HG02938 (cell line): ENCODE data around the gene DCK.

Source experiments
- ATAC-seq: cut with Tn5 transposase; IDR thresholded peaks from one replicate; pipeline ENCODE4 v1.9.1; 2021; ENCODE audit warnings: mild to moderate bottlenecking, moderate library complexity; ENCODE audit not compliant: unreplicated experiment

DCK gene

DNA sequence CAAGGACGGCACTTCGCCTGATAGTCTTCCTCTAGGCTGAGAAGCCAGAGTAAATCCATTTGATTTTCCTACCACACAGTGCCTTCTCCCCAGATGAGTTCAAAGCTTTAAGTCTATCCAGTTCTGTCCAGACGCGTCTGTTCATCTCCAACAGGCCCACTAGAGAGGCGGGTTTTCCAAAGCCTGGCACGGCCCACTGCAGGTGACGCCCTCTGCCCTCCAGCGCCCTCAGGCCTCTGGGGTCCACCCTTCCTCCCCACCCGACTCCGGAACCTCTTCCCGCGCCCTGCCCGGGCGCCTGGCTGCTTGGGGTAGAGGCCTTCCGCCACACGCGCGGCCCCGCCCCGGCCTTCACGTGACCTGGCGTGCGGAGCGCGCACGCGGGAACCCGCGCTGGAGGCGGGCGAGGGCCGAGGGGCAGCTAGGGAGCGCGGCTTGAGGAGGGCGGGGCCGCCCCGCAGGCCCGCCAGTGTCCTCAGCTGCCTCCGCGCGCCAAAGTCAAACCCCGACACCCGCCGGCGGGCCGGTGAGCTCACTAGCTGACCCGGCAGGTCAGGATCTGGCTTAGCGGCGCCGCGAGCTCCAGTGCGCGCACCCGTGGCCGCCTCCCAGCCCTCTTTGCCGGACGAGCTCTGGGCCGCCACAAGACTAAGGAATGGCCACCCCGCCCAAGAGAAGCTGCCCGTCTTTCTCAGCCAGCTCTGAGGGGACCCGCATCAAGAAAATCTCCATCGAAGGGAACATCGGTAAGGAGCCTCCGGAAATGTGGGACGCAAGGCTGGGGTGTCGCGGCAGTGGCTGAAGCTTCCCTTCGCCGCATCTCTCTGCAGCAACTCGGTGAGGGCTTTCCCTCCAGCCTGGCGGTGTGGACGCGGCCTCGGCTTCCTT lies at the start of gene DCK:
TSS of gene DCK (plus strand) at position 469 of the 888 bp plus-strand sequence. CDS start at position 656, 187 bp downstream.
- ATAC-seq, result peak; percentile 66

DNA sequence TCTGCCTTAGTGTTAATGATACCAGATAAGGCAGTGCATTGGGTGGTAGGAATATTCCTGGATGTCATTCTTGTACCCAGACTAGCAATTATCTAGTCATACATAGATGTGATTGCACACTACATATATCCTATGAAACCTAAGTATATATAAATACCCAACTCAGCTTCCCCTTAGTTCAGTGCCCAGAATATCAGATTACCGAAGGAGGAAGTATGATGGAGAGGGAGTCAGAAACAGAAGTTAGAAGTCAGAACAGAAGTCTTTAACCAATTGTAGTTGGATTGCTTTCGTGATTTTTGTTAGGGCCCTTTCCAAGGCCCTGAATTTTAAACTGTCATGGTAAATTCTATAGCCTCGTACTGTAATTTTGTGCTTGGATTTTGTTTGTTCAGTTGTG lies 48.4 kb upstream of the DCK start:
- peak; percentile 39 for ATAC-seq

DNA sequence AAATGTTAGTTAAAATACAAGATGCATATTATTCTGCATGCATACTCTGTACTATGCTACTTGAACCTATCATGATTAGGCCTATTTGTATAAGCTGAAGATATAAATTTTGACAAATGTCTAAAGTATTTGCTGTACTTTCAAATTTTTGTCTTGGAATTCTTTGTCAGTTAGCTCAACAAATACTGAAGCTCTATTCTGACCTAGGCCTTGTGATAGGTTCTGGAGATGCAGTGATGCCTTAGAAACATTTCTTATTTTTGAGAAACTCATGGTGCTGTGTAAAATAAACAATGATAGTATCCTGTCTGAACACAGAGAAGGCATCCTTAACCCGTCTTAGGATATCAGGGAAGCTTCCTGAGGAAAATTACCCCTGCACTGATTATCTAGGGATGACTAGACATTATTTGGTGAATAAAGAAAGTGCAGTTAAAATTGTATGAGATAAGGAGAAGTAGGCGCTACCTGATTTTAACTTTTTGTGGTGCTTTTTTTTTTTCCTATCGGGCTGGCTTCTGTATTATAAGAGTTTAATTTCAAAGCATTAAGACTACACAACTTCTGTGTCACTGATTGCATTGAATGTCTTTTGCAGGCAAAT lies 47.9 kb upstream of the DCK start:
- no peak for ATAC-seq

DNA sequence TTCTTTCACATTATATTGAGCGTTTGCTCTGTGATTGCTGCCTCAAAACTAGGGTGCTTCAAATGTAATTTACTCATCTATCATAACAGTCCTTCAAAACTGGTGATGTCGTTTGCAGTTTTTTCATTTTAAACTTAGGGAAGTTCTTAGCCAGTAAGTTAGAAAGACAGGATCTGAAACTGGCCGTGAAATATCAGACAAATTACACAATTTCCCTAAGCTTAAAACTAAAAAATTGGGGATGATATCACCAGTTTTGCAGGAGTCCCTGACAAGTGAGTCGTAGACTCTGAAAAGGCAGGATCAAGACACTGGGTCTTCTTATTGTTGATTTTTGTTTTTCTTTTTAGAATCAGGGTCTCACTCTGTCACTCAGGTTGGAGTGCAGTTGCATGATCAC lies 46.5 kb upstream of the DCK start:
- no peak for ATAC-seq

DNA sequence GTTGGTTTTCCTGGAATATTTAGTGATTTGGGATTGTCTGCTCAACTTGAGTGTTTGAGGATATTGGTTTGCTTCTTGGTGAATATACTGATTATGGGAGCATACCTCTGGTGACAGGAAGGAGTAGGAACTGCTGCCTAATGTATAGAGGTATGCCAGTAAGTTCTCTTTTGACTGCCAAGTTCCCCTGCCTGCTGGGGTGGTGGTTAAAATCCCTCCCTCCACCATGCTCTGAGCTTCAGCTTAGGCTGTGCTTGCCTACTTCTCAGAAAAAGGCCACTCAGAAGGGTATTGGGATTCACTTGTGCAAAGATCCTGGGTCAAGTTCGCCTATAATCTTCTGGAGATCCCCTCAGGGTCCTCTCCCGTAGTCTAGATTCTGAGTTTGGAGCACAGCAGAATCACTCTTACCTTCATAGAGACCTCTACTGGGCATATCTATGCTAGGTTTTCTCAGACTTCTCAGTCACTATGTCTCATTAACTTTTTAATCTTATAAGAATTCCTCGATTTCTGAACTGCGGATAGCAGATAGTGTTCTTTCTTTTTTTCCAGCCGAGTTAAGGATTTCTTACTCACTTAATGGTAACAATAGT lies 44.7 kb upstream of the DCK start:
- ATAC-seq, result peak; percentile 49

DNA sequence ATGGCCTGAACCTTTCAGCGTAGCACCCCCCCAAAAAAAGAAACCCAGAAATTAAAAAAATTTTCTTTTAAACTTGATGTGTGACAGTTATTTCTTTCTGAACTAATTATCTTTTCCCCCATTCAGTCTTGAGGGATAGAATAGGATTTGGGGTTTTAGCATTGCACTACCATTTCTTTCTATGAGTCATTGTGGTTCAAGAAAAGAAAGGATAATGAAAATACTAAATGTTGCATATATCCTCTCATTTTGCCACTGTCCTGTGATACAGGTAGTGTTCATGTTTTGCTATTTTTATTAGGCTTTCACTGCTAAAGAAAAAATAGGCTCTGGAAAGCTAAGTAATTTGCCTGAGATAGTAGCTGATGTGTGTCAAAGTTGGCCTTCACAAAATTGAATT lies 39.4 kb upstream of the DCK start:
- ATAC-seq, result no peak

DNA sequence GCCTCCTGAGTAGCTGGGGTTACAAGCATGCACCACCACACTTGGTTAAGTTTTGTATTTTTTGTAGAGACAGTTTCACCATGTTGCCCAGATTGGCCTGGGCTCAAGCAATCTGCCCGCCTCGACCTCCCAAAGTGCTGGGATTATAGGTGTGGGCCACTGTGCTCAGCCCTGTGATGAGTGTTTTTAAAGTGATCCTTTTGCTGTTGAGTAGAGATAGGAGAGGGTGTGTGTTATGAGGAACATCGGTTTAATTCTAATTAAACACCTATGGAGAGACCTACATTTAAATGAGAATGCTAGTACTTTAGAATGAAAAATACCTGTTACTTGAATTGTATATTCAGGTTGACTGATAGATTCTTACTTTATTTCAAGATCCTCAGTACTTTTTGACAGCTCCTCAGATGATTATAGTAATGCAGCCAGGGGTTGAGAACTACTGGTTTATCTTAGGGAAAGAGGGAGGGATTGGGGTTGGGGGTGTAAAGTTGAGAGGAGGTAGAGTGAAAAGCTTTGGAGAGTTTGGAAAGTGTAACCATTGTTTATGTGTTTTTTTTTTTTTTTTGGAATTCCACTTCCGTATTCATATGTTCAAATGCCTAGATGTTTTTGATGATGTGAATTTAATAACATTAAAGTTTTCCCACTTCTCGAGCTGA lies 36.8 kb upstream of the DCK start:
- no peak for ATAC-seq

DNA sequence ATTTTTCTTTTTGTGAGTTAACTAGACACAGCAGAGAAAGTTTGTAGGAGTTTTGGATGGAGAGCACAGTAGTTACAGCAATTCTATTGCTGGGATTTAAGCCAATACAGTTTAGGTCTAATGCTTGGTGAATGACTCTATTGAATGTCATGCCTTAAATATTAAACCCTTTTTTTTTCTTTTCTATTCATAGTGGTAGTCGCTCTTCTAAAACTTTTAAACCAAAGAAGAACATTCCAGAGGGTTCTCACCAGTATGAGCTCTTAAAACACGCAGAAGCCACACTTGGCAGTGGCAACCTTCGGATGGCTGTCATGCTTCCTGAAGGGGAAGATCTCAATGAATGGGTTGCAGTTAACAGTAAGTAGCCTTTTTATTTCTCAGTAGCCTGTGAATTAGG lies 34.8 kb upstream of the DCK start:
- no peak for ATAC-seq

DNA sequence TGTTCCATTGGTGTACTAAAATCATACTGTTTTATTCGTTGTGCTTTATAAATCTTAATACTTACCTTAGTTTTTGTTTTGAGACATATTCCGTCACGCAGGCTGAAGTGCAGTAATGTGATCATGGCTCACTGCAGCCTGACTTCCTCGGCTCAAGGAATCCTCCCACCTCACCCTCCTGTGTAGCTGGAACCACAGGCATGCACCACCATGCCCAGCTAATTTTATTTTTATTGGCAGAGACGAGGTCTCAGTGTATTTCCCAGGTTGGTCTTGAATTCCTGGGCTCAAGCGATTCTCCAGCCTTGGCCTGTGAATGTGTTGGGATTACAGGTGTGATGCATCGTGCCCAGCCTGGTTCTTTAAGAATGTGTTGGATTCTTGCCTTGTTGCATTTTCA lies 24.4 kb upstream of the DCK start:
- no peak for ATAC-seq

DNA sequence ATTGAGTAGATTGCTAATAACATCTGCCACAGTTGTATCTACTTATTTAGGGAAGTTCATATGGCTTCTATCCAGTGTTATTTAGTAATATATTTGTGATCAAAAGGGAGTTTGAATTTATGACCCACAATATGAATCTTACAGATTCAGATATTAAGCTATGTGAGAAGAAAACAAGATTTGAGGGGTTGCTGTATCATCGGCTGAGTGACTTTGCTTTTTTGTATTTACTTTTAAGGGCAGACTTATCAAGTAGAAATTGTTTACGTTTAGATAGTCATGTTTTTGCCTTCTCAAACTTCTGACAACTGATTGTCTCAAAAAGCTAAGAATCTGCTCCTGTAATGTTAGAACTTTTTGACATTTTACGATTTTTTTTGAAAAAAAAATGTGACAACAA lies 17.2 kb upstream of the DCK start:
- ATAC-seq, result no peak

DNA sequence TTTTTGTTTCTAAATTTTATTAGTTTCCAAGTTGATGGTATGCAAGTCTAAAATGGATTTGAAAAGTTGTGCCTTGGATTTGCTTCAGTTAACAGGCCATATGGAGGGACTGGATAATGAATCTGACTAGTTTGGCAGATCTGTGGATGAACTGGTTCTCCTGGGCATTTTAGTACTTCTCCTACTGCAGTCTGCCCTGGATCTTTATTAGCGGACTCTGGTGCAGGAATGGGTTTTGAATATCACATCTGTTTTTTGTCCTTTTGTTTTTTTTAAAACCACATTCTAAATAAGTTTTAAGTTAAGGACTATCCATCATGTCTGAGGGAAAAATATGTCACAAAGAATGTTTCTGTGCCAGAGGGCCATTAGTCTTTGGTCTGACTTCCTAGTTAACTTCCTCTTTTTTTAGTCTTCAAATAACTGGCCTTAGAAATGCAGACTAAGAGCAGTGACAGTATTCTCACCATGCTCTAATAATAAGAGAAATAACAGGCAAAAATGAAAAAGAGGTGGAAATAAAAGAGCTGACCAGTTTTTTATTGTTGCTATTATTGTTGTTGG lies 13.9 kb upstream of the DCK start:
- no peak for ATAC-seq

DNA sequence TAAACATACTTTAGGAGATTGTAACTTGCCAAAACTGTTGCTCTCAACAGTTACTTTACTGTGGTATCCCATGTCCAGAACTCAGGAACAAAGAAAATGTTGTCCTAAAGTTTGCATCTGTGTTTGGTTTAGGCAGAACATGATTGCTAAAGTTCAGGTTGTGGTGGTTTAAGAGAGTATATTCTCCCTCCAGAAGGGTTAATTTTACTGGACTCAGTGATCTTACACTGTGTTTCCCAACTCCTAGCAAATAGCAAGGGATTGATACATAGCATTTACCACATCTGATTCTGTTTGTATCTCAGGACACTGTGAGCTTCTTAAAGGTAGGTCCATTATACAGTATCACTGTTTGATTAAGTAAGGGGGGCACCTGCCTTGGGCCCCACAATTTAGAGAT lies 13.3 kb upstream of the DCK start:
- no peak for ATAC-seq

DNA sequence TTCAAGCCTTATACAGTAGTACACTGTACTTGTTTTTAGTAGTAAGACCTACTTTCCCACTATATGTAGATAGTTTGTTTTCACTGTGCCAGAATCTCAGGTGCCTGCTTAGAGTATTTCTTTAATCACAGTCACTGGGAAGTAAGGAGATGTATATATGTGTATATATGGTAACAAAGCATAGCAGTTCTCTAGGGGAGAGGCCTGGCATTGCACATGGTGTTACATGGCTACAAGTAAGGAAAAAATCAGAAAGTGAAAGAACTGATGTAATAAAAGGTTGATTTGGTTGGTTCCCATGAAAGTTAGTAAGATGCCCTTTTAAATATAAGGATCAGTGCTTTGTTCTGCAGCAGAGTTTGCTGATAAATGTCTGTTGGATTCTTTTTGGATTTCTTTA lies 9.3 kb upstream of the DCK start:
- no peak for ATAC-seq

DNA sequence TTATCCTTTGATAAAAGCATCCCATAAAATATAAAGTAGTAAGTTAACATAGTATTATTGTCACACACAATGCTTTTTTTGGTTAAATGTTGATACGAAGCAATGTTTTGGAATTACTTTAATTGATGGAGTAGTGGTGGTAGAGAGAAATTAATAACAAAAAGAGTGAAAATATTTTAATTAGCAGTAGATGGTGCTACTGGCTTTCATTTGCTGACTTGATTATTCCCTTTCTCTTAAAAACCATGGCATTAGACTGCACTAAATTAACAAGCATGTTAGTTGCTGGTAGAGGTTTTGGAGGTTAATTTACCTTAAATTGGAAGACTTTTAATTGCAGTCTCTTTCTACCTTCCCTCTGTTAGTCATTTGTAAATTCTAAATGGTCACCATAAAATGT lies 8.9 kb upstream of the DCK start:
- ATAC-seq, result no peak

DNA sequence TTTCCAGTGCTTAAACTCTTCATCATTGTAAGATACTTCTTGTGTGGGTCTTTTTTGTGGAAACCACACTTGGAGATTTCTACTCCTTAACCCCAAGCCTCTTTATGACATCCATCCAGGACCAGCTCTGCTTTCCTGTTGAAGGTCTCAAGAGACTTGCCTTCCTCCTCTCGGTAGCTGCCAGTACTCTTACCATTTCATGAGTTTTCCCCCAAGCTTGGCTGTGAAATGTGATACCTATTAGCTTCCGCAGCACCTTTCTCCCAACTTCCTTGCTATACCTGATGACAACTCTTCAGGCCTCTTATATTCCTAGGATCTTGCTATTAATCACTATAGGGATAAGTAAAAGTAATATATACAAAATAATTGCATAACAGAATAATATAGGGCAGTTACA lies 1.9 kb upstream of the DCK start:
- no peak for ATAC-seq

DNA sequence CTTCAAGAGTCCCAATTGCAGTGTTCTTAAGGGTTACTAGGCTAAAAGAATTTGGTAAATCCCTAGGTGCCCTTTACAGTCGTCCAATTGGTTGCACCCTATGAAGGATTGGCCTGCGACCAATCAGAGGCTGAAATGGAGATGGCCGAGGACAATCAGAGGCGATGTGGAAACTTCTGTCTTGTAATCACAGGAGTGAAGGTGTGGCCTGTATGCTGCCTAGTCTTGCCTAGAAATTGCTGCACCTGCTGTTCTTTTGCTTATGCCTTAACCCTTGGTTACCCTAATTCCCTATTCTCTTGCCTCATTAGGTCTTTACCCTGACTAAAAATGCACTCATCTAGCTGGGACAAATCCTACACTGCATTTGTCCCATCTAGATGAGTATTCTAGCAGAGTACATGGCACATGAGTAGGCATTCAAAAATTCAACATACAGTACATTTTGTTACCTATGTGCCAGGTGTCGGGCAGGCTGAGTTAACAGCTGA lies 1.0 kb upstream of the DCK start:
- ATAC-seq, result no peak

DNA sequence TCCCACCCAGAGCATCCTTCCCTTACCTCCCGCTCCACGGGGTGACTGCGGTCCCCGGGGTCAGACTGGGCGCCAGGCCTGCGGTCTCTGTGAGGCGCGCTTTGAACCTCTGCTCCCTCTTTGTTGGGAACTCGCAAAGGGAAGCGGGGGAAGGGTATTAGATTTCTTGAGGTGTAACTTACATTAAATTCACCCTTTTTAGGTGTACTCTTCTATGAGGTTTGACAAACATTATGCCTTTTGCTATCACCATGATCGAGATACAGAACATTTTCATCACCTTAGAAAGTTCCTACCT lies 569 bp downstream of the DCK start:
- no peak for ATAC-seq

DNA sequence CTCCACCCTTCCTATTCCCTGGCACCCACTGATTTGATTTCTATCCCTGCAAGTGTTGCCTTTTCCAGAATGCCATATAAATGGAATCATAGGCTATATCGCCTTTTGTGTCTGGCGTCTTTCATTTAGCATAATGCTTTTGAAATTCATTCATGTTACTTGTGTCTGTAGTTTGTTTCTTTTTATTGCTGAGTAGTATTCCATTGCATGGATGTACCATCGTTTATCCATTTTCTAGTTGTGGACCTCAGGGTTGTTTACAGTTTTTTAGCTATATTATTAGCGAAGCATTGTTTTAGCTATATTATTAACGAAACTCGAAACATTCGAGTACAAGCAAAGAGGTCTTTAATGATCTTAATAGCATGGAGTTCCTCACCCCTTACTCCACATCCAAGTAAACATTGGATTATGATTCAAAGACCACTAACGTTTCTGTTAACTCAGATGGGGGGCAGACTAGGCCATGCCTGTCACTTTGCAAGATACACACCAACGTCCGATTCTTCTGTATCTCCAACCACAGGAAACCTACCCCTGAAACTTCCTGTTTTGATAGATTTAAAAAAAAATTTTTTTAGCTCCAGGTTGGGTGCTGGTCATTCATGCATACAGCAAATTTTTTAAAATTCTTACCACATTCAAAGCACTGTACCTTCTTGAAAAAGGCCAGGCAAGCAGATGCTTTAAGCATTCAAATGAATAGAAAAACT lies 1.1 kb downstream of the DCK start:
- peak; percentile 35 for ATAC-seq

DNA sequence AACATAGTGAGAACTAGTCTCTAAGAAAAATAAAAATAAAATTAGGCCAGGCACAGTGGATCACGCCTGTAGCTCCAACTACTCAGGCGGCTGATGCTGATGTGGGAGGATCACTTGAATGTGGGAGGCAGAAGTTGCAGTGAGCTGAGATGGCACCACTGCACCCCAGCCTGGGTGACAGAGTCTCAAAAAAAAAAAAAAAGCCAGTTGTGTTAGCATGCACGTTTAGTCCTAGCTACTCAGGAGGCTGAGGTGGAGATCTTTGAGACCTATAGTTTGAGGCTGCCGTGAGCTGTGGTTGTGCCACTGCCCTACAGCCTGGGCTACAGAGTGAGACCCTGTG lies 2.5 kb downstream of the DCK start:
- ATAC-seq, result no peak

DNA sequence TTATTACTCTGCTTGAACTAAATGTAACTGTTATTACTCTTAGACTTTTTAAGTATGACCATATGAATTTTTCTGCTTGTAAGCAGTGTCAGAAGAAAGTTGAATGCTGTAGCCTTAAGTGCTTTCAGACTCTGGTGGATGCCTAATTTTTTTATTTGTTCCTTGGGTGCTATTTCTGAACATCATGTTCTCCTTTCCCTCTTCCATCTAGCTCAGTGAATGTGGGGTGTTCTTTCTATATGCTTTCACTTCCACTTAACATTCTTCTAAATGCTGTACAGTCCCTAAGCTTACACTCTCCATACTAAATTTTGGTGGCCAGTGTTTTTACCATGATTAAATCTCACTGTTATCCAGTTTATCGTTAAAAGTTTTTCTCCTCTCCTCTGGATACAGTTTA lies 3.6 kb downstream of the DCK start:
- no peak for ATAC-seq

DNA sequence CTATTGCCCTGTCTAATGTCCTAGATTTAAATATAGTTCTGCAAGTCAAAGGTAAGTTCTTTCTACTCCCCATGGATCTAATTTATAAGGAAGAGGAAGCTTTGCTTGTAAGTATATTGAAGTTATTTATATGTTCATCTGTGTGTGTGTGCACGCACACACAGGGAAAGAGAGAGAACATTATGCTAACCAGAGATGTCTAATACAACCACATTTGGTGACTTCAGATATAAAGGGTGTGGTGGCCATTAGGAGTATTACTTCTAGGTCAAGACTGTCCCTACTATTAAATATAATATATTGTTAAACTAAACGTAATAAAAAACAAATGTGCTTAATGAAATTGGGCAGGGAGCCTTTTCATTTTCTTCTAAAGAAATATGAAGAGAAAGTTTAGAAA lies 4.1 kb downstream of the DCK start:
- no peak for ATAC-seq
